Activated naive CD8-positive, alpha-beta T cell treated with anti-CD3 and anti-CD28 coated beads, Interleukin-2, amount 50 U/mL, for 24 hours (primary cell): ENCODE measurements around the gene AP1B1.

Experiments
- ATAC-seq: fragments of 150-1000 bp; cut with Tn5 transposase; one replicate; pipeline ENCODE4 v1.10.0; 2021
- DNase-seq: peaks from one replicate; pipeline ENCODE4 v3.0.0; 2021
- H3K27ac Mint-ChIP-seq: one replicate; pipeline ENCODE4 v1.8.0; 2021; ENCODE audit warnings: mild to moderate bottlenecking, mixed read lengths
- H3K27me3 Mint-ChIP-seq: one replicate; pipeline ENCODE4 v1.8.0; 2021; ENCODE audit warnings: mixed read lengths
- H3K36me3 Mint-ChIP-seq: one replicate; pipeline ENCODE4 v1.8.0; 2021; ENCODE audit warnings: low read depth, mixed read lengths
- H3K4me1 Mint-ChIP-seq: one replicate; pipeline ENCODE4 v1.8.0; 2021; ENCODE audit warnings: mixed read lengths
- H3K4me3 Mint-ChIP-seq: one replicate; pipeline ENCODE4 v1.8.0; 2021; ENCODE audit warnings: mild to moderate bottlenecking, moderate library complexity, mixed read lengths
- H3K9me3 Mint-ChIP-seq: one replicate; pipeline ENCODE4 v1.8.0; 2021; ENCODE audit warnings: mixed read lengths

Gene AP1B1

GRCh38 chr22:29312218-29313125, 75.9 kb downstream of the AP1B1 start:
- Mint-ChIP-seq H3K27ac (no peak overlapping the region), H3K4me3 (no peak overlapping the region), H3K27me3 (peaks cover 41% of the 10 kb centered on the region), H3K9me3 (no peaks in the 10 kb centered on the region), H3K36me3 (no peaks in the 10 kb centered on the region), H3K4me1 (peaks cover 36% of the 10 kb centered on the region)
- DNase-seq: no peak
- ATAC-seq: no peak

GRCh38 chr22:29311464-29312217, 76.7 kb downstream of the AP1B1 start:
- Mint-ChIP-seq H3K4me3 (no peak overlapping the region), H3K4me1 (peaks cover 36% of the 10 kb centered on the region), H3K27me3 (peaks cover 38% of the 10 kb centered on the region), H3K27ac (no peak overlapping the region), H3K9me3 (no peaks in the 10 kb centered on the region), H3K36me3 (no peaks in the 10 kb centered on the region)
- ATAC-seq (no peak), DNase-seq (no peak)

- H3K9me3 Mint-ChIP-seq: no peaks in the 10 kb centered on the region
- H3K27me3 Mint-ChIP-seq: peaks cover 37% of the 10 kb centered on the region
- DNase-seq (peak; percentile 81), ATAC-seq (peak; percentile 61)
- no peaks in the 10 kb centered on the region for H3K36me3 Mint-ChIP-seq
- no peak overlapping the region for H3K27ac Mint-ChIP-seq
- H3K4me3 Mint-ChIP-seq: no peak overlapping the region
- H3K4me1 Mint-ChIP-seq: peaks cover 40% of the 10 kb centered on the region
Measured at GRCh38 chr22:29310863-29311339, 77.5 kb downstream of the AP1B1 start.

GRCh38 chr22:29310065-29310862, 78.1 kb downstream of the AP1B1 start:
- H3K27ac Mint-ChIP-seq: no peak overlapping the region
- DNase-seq (no peak), ATAC-seq (no peak)
- peaks cover 43% of the 10 kb centered on the region for H3K27me3 Mint-ChIP-seq
- no peak overlapping the region for H3K4me3 Mint-ChIP-seq
- H3K9me3 Mint-ChIP-seq: no peaks in the 10 kb centered on the region
- no peaks in the 10 kb centered on the region for H3K36me3 Mint-ChIP-seq
- H3K4me1 Mint-ChIP-seq: peaks cover 41% of the 10 kb centered on the region

- DNase-seq (no peak), ATAC-seq (no peak)
- H3K9me3 Mint-ChIP-seq: no peaks in the 10 kb centered on the region
- peaks cover 44% of the 10 kb centered on the region for H3K27me3 Mint-ChIP-seq
- H3K36me3 Mint-ChIP-seq: no peaks in the 10 kb centered on the region
- H3K27ac Mint-ChIP-seq: no peak overlapping the region
- no peak overlapping the region for H3K4me3 Mint-ChIP-seq
- peaks cover 38% of the 10 kb centered on the region for H3K4me1 Mint-ChIP-seq
Measured at GRCh38 chr22:29309332-29310064, 78.9 kb downstream of the AP1B1 start.

GRCh38 chr22:29308791-29309262, 79.5 kb downstream of the AP1B1 start:
- H3K27me3 Mint-ChIP-seq: peaks cover 41% of the 10 kb centered on the region
- peaks cover 32% of the 10 kb centered on the region for H3K4me1 Mint-ChIP-seq
- no peaks in the 10 kb centered on the region for H3K36me3 Mint-ChIP-seq
- peak; percentile 20 for ATAC-seq
- H3K4me3 Mint-ChIP-seq: no peak overlapping the region
- no peak for DNase-seq
- no peak overlapping the region for H3K27ac Mint-ChIP-seq
- no peaks in the 10 kb centered on the region for H3K9me3 Mint-ChIP-seq

- no peak for DNase-seq
- H3K36me3 Mint-ChIP-seq: no peaks in the 10 kb centered on the region
- H3K4me3 Mint-ChIP-seq: no peak overlapping the region
- H3K27ac Mint-ChIP-seq: no peak overlapping the region
- no peak for ATAC-seq
- peaks cover 28% of the 10 kb centered on the region for H3K4me1 Mint-ChIP-seq
- H3K27me3 Mint-ChIP-seq: peaks cover 35% of the 10 kb centered on the region
- no peaks in the 10 kb centered on the region for H3K9me3 Mint-ChIP-seq
Measured at GRCh38 chr22:29308148-29308790, 80.1 kb downstream of the AP1B1 start.

GRCh38 chr22:29307596-29308147, 80.7 kb downstream of the AP1B1 start:
- Mint-ChIP-seq H3K27me3 (peaks cover 29% of the 10 kb centered on the region), H3K9me3 (no peaks in the 10 kb centered on the region), H3K36me3 (no peaks in the 10 kb centered on the region), H3K27ac (no peak overlapping the region), H3K4me3 (peak overlapping the region; percentile 65), H3K4me1 (peaks cover 23% of the 10 kb centered on the region)
- DNase-seq: no peak
- no peak for ATAC-seq

- Mint-ChIP-seq H3K4me1 (peaks cover 23% of the 10 kb centered on the region), H3K27ac (no peak overlapping the region), H3K9me3 (no peaks in the 10 kb centered on the region), H3K27me3 (peaks cover 24% of the 10 kb centered on the region), H3K36me3 (no peaks in the 10 kb centered on the region), H3K4me3 (peak overlapping the region; percentile 65)
- DNase-seq (no peak), ATAC-seq (no peak)
Measured at GRCh38 chr22:29306835-29307595, 81.4 kb downstream of the AP1B1 start.

GRCh38 chr22:29306175-29306834, 82.1 kb downstream of the AP1B1 start, which contains the start of gene GAS2L1:
GAS2L1 (plus strand) TSS chr22:29306650; CDS start chr22:29308106, 1,456 bp downstream.
- H3K4me3 Mint-ChIP-seq: peak within 1 kb of the TSS; percentile 65
- no peaks in the 10 kb centered on the region for H3K9me3 Mint-ChIP-seq
- peaks cover 23% of the 10 kb centered on the region for H3K4me1 Mint-ChIP-seq
- H3K36me3 Mint-ChIP-seq: peaks cover 1% of the 10 kb centered on the region
- H3K27me3 Mint-ChIP-seq: peaks cover 23% of the 10 kb centered on the region
- DNase-seq: peak; percentile 66
- ATAC-seq: peak; percentile 22
- no peak within 1 kb of the TSS for H3K27ac Mint-ChIP-seq

- H3K27me3 Mint-ChIP-seq: peaks cover 23% of the 10 kb centered on the region
- ATAC-seq: no peak
Measured at GRCh38 chr22:29305836-29306174, 82.6 kb downstream of the AP1B1 start.

More at GRCh38 chr22:29305836-29306174, 82.6 kb downstream of the AP1B1 start:
- Mint-ChIP-seq H3K4me1 (peaks cover 18% of the 10 kb centered on the region), H3K9me3 (no peaks in the 10 kb centered on the region), H3K27ac (no peak overlapping the region), H3K36me3 (peaks cover 6% of the 10 kb centered on the region), H3K4me3 (peak overlapping the region; percentile 59)
- DNase-seq: no peak
